CD1c-positive myeloid dendritic cell (primary cell): ENCODE data around the gene HMGXB4.

ENCODE experiments used
- DNase-seq: peaks from one replicate; pipeline ENCODE4 v3.0.0-alpha.2; 2016; ENCODE audit errors: extremely low spot score

HMGXB4 gene

GRCh38 chr22:35310556-35311550 lies 53.6 kb downstream of the HMGXB4 start:
- no peak for DNase-seq

- no peak for DNase-seq
These were observed 54.3 kb downstream of the HMGXB4 start for GRCh38 chr22:35311551-35311999.

GRCh38 chr22:35312198-35313059 lies 55.1 kb downstream of the HMGXB4 start:
- DNase-seq, result peak; percentile 51

DNA sequence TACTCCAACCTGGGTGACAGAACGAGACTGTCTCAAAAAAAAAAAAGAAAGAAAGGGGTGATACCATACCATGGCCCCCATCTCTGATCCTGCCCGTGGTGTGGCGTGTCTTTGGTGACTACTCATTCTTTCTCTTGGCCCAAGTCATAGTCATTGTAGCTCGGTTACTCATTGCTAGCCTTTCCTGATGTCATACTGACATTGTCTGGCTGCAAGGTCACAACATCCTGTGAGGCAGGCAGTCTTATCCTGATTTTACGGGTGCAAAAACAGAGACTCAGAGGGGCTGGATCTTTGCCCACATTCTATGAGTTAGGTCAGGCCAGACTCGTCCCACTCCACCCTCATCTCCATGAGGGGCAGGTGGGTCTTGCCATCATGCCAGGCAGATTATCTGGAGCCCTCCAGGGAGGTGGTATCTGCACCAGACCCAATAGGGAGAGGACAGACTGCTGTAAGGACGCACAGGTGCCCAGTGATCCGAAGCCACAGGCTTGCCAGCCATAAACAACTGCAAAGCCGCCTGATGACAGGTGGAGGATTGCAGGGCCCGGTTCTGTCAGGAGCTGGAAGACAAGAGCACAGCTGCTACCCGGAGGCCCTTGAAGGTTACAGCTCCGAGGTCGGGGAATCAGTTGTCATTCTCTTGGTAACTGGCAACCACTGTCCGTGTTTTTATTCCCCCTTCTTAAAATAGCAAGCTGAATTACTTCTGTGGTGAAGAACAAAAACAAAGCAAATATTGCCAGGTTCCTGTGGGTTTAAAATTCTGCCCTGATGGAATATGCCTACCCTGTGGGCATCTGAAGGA lies 56.2 kb downstream of the HMGXB4 start:
- DNase-seq, result peak; percentile 9

GRCh38 chr22:35314161-35314942 lies 57.1 kb downstream of the HMGXB4 start:
- no peak for DNase-seq

- no peak for DNase-seq
These were observed 58.0 kb downstream of the HMGXB4 start for GRCh38 chr22:35315141-35315854.

GRCh38 chr22:35315855-35316745 lies 58.8 kb downstream of the HMGXB4 start:
- DNase-seq, result no peak

GRCh38 chr22:35316751-35317150 lies 59.5 kb downstream of the HMGXB4 start:
- no peak for DNase-seq

DNA sequence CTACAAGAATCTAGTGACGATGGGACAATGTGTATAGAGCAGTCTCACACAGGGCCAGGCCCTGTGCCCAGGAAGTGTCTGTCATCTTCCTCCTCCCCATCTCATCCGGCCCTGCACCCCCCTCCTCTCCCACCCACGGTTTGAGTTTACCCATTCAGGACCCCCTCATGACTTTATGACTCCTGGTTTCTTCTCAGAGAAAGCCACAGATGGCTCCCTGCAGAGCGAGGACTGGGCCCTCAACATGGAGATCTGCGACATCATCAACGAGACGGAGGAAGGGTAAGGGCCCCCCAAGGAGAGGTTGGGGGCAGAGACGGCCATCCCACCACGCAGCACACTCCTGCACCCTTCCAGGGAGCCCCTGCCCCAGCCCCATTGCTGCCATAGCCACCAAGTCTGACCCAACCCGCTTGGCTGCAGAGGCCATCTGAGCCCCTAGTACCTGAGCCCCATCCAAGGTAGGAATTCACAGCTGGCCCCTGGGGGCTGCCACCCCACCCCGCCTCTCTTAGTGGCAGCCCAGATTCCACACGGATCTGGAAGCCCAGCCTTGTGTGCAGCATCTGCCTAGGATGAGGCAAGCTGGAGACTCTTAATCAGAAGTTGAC lies 60.5 kb downstream of the HMGXB4 start:
- DNase-seq, result no peak

- DNase-seq, result no peak
These were observed 61.3 kb downstream of the HMGXB4 start for GRCh38 chr22:35318346-35319215.

DNA sequence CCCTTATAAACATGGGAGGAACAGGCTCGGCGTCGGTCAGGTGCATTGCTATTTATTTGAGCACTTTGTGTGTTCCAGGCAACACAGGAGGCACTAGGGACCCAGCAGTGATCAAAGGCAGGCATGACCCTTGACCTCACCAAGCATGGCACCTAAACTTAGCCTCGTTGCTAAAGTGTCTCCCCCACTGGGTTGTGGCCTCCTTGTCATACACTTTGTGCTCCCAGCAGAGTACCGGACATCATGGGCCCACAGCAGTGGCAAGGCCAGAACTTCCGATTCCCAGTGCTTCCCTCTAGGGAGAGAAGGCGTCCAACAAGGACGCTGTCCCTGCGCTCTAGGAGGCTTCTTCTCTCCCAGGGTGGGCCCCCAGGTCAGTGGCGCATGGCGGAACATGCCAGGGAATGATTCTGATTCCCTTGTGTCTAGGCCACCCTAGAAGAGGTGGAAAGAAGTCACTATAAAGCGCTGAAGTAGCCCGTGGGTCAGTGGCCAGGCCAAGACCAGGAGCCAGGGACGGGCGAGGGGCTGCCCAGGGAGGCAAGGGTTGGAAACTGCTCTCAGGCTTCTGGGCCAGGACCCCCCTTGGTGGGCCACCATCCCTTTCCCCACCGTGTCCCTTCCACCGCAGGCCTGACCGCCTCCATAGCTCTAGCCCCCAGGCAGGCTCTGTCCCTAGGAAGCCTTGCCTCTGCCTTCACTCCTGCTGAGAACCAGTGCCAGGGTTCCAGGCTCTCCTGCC lies 62.1 kb downstream of the HMGXB4 start:
- no peak for DNase-seq

DNA sequence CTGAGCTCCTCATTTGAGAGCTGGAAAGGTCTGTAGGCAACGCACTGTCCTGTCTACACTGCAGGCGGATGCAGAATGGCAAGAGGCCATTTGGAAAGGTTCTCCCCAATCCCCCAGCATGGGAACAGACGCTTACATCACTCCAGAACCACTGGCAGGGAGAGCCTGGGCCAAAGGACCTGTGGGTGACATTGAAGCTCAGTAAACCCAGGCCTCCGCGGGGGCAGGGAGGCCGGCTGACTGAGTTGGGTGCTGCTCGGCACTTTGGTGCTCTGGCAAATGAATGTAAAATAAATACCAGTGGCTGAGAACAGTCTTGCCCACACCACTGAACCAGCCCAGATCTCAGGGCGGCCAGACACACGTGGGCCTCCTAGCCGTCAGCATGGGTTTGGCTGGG lies 64.8 kb downstream of the HMGXB4 start:
- no peak for DNase-seq

- no peak for DNase-seq
These were observed 65.6 kb downstream of the HMGXB4 start for GRCh38 chr22:35322893-35323292.

- DNase-seq, result no peak
These were observed 66.0 kb downstream of the HMGXB4 start for GRCh38 chr22:35323305-35323704.

- no peak for DNase-seq
These were observed 66.8 kb downstream of the HMGXB4 start for GRCh38 chr22:35324067-35324466.

DNA sequence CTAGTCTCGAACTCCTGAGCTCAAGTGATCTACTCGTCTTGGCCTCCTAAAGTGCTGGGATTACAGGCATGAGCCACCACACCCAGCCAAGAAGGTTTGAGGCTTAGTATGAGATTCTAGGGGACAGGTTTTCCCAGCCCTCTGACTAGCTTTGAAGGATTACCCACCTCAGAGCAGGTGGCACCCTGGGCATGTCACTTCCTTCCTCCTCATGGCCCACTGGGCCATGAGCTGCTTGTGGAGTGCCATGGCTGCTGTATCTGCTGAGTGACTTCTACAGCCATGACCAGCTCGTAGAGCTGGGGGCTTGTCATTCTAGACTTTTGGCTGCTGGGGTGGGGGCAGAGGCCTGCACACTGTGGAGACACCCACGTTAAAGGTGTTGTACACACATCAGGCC lies 67.5 kb downstream of the HMGXB4 start:
- no peak for DNase-seq

DNA sequence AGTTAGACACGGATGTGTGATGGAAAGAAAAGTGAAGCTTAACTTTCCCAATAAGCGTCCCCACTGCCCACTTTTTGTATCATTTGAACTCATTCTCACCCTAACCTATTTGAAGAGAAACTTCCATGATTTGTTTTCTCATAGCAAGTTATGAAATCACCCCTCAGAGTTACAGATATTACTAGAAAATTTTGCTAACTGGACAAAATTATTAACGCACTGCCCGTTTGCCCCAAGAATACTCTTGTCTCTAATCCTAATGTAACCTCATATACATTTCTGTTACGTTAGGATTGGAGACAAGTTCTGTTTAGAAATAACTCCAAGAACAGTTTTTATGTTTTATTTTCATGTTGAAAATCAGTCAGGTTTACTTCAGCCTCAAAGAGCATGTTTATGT lies 67.9 kb downstream of the HMGXB4 start:
- no peak for DNase-seq
